GM12878 (cell line): ENCODE results near the gene SIM2.

Source experiments
- CTCF ChIP-seq, 3 experiments: IDR thresholded peaks in 2 of 3; conservative IDR thresholded peaks in 1 of 3; 2 replicates each; pipeline ENCODE4 v1.5.1; 2011; ENCODE audit warnings: low read depth in 3 of 3, low read length in 3 of 3, mild to moderate bottlenecking in 3 of 3, control low read depth in 2 of 3, moderate library complexity in 2 of 3, inconsistent platforms in 1 of 3, mixed read lengths in 1 of 3; ENCODE audit not compliant: control insufficient read depth in 2 of 3, insufficient read depth in 1 of 3; ENCODE audit errors: extremely low read depth in 1 of 3
- EGR1 ChIP-seq, 2 experiments: IDR thresholded peaks; 1 replicate in 1 of 2; 2 replicates in 1 of 2; pipeline ENCODE4 v1.6.1; 2011 to 2012; ENCODE audit warnings: low read depth in 2 of 2, low read length in 2 of 2, borderline replicate concordance in 1 of 2, mild to moderate bottlenecking in 1 of 2, moderate library complexity in 1 of 2
- PAX5 ChIP-seq: IDR thresholded peaks from 2 replicates; pipeline ENCODE4 v1.6.1; 2011; ENCODE audit warnings: low read depth, low read length, borderline replicate concordance
- SREBF2 ChIP-seq: IDR thresholded peaks from 2 replicates; pipeline ENCODE4 v1.6.1; 2012; ENCODE audit warnings: mild to moderate bottlenecking, low read length
- USF2 ChIP-seq: IDR thresholded peaks from 2 replicates; pipeline ENCODE4 v1.6.1; 2011; ENCODE audit warnings: low read depth, low read length, improper control_type of control experiment, borderline replicate concordance

DNA sequence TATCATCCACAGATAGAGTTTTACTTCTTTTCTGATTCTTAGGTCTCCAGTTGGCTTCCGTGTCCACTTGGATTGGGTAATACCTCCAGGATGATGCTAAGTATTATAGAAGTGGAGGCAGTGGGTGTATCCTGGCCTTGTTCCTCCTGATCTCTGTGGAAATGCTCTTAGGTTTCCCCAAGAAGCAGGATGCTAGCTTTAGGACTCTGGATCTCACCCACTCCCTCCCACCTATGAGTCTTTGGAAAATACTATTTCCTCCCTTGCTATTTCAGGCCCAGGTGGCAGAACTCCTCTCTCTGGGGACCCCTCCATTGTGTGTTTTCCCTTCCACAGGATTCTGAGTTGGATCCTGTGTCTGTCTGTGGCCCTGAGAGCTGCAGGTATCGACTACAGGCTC lies 86.7 kb downstream of the SIM2 start:
- no peak for TF ChIP-seq EGR1 (IDR thresholded peaks at IDR 0.05; ENCODE audit: borderline replicate concordance in 1 of 2, low read depth in 2 of 2, low read length in 2 of 2)
- no peak for TF ChIP-seq CTCF (IDR thresholded peaks at IDR 0.05 in 2 of 3, conservative IDR thresholded peaks at IDR 0.05 in 1 of 3; ENCODE audit: control insufficient read depth in 2 of 3, extremely low read depth in 1 of 3, insufficient read depth in 1 of 3, low read depth in 3 of 3, low read length in 3 of 3)
- no peak for TF ChIP-seq SREBF2
- TF ChIP-seq PAX5: no peak
- TF ChIP-seq USF2: no peak
